Upper lobe of right lung (tissue), 1 donor: Measurements from ENCODE around the gene TAL1. TPM values are rescaled to one million over a fixed set of nuclear protein-coding genes. Genes with fewer than 3 reads are reported as not detected.
A peak's percentile ranks its signal among the peaks of the same experiment; 100 is the strongest.
"Not testable (repeated sequence)": the region's sequence is repeated elsewhere in the genome, so short reads cannot be mapped to it uniquely, and the experiment has no call there.

Source experiments
- ATAC-seq: fragments of 200-7000 bp; cut with Tn5 transposase; one replicate; pipeline ENCODE4 v1.9.1; 2020; ENCODE audit warnings: mild to moderate bottlenecking, moderate library complexity
- DNase-seq: peaks from one replicate; pipeline ENCODE4 v3.0.0-alpha.2; 2020
- H3K27ac ChIP-seq: fragments of 200-600 bp; one replicate; pipeline ENCODE4 v1.8.0; 2022
- H3K27me3 ChIP-seq: fragments of 200-600 bp; one replicate; pipeline ENCODE4 v1.8.0; 2022; ENCODE audit warnings: mild to moderate bottlenecking
- H3K36me3 ChIP-seq: fragments of 200-600 bp; one replicate; pipeline ENCODE4 v1.8.0; 2022
- H3K4me1 ChIP-seq: fragments of 200-600 bp; one replicate; pipeline ENCODE4 v1.8.0; 2022
- H3K4me3 ChIP-seq: fragments of 200-600 bp; one replicate; pipeline ENCODE4 v1.8.0; 2022; ENCODE audit warnings: mild to moderate bottlenecking
- H3K9me3 ChIP-seq: fragments of 200-600 bp; one replicate; pipeline ENCODE4 v1.8.0; 2022
- CTCF ChIP-seq: fragments of 200-600 bp; IDR thresholded peaks from one replicate; pipeline ENCODE4 v1.8.0; 2022; ENCODE audit warnings: antibody characterized with exemption
- intact Hi-C: fragments of 100-400 bp; cut with DNase I; formaldehyde crosslinking; loops from one replicate; pipeline ENCODE4 v1.11.0; 2022
- long read RNA-seq: library from polyadenylated mRNA; unstranded; transcript quantifications from one replicate; pipeline ENCODE4 v2.0.0, GENCODE V29; 2021
- total RNA-seq: library from RNA; stranded (reverse); fragmentation: NEBNext Ultra II Directional; extraction: Animal tissue kit (Norgen Biotek cat#: 25700); gene quantifications from one replicate; pipeline ENCODE4 v1.2.1, GENCODE V29; 2021
- donor health status: DM: no; HTN: yes; CAD: no; lungs with severe emphysema.

The TAL1 gene
- 18.3 TPM for total RNA-seq
- long read RNA-seq, full-length matches to known transcripts, result 3 of 20 reads
- long read RNA-seq, partial matches to known transcripts, result 1 of 20 reads
- long read RNA-seq, other reads (novel, unspliced or antisense), result 16 of 20 reads

DNA sequence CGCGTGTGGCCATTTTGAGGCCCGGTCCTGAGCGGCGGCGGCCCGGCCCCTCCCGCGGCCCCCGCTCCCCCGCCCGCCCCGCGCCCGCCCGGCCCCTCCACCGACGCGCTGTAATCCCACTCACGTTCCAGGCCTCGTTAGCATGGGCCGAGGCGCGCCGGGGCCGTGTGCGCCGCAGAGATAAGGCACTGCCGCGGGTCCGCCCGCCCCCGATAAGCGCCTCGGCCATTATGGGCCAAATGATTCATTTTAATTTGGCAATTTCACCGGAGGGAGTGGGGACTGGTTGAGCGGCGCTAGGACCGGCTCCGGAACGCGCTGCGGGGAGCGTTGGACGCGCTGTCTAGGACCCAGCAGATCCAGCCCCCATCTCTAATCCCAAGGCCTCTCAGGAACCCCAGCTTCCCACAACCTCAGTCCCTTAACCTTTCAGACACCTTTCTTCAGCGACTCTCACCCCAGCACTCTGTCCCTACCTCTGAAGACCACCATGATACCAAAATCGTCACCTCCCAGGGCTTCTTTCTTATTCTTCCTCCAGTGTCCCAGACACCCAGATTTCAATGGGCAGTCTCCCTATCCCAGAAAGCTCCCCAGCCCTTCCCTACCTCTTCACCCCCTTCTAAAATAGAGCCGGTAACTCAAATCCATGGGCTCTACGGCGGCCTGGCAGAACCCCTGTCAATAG, at the start of gene TAL1:
Gene TAL1, minus strand, starts transcription at position 39 of the 688 bp plus-strand sequence. CDS start 6,337 bp downstream, outside the sequence.
- Histone ChIP-seq H3K4me3 (peak within 1 kb of the TSS; percentile 41), H3K27ac (peak within 1 kb of the TSS; percentile 78), H3K9me3 (no peaks in the 10 kb centered on the region), H3K4me1 (peaks cover 19% of the 10 kb centered on the region), H3K27me3 (peaks cover 75% of the 10 kb centered on the region), H3K36me3 (no peaks in the 10 kb centered on the region)
- ATAC-seq (peak; percentile 56), DNase-seq (no peak)
- intact Hi-C loops, result no loop called here
- TF ChIP-seq CTCF, result no peak

GRCh38 chr1:47280142-47280541, 48.1 kb upstream of the TAL1 start:
- intact Hi-C loops, result no loop called here
- DNase-seq (no peak), ATAC-seq (no peak)
- no peaks in the 10 kb centered on the region for H3K36me3 ChIP-seq
- no peak overlapping the region for H3K4me3 ChIP-seq
- H3K27me3 ChIP-seq, result no peaks in the 10 kb centered on the region
- TF ChIP-seq CTCF, result no peak
- no peaks in the 10 kb centered on the region for H3K9me3 ChIP-seq
- no peak overlapping the region for H3K27ac ChIP-seq
- H3K4me1 ChIP-seq, result no peaks in the 10 kb centered on the region

DNA sequence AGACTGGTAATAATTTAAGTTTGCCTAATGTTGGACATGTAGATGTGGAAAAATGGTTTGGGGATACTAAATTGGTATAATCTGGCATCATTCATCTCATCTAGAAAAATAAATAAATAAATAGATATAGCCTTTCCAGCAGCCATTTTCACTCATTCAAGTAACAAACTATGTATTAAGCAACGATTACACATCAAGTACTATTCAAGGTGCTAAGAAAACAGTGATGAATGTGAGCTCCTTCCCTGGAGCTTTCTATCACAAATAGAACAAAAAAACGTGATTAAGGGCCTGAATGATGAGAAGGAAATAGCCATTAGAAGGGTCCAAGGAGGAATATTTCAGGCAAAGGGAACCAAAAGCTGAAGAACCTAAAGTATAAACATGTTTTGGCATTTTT, 44.8 kb upstream of the TAL1 start:
- Histone ChIP-seq H3K9me3 (no peaks in the 10 kb centered on the region), H3K4me1 (no peaks in the 10 kb centered on the region), H3K27ac (no peak overlapping the region), H3K36me3 (no peaks in the 10 kb centered on the region), H3K4me3 (no peak overlapping the region), H3K27me3 (no peaks in the 10 kb centered on the region)
- ATAC-seq, result no peak
- intact Hi-C loops, result no loop called here
- DNase-seq, result no peak
- no peak for TF ChIP-seq CTCF

DNA sequence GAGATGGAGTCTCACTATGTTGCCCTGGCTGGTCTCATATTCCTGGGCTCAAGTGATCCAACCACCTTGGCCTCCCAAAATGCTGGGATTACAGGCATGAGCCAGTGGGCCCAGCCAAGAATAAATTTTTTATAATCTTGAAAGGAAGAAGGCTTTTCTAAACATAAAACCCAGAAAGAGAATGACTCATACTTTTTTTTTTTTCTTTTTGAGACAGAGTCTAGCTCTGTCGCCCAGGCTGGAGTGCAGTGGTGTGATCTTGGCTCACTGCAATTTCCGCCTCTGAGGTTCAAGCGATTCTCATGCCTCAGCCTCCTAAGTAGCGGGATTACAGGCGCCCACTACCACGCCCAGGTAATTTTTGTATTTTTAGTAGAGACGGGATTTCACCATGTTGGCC, 43.8 kb upstream of the TAL1 start:
- H3K27me3 ChIP-seq, intact Hi-C loops, H3K9me3 ChIP-seq, H3K27ac ChIP-seq, H3K4me3 ChIP-seq, DNase-seq, H3K4me1 ChIP-seq, H3K36me3 ChIP-seq, ATAC-seq: not testable (repeated sequence)

GRCh38 chr1:47265529-47265928, 33.5 kb upstream of the TAL1 start:
- DNase-seq (peak; percentile 84), ATAC-seq (peak; percentile 70)
- not testable (repeated sequence) for H3K27ac ChIP-seq, H3K4me3 ChIP-seq, H3K9me3 ChIP-seq, H3K4me1 ChIP-seq, H3K36me3 ChIP-seq, H3K27me3 ChIP-seq
- intact Hi-C loops, result loop anchor here (10.0 kb wide), 1 partner anchor 71 kb away; the partner anchor contains the start of gene PDZK1IP1

DNA sequence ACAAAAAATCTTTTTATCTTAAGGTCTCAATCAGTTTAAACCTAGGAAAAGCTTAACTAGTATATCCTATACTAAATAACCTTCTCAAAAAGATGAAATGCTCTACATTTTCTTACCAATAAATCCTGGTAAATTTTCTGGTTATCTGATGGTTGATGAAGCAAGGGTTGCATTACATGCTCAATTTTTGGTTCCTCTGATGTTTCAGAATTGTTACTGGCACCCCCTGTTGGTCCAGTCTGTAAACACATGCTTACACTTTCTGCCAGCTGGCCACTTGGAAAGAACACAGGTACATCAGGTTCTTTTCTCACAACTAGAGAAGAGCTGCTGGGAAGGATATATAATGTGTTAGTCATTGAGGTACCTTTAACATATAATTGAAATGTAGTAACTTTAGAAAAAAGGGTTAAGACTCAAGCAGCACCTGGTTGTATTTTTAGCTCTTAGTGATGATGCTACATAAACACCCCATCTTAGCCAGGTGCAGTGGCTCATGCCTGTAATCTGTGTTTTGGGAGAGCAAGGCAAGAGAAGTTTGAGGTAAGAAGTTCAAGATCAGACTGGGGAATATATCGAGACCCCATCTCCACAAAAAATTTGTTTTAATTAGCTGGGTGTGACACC, 30.9 kb upstream of the TAL1 start:
- Histone ChIP-seq H3K4me3 (no peak overlapping the region), H3K36me3 (no peaks in the 10 kb centered on the region), H3K27ac (no peak overlapping the region), H3K9me3 (no peaks in the 10 kb centered on the region), H3K27me3 (no peaks in the 10 kb centered on the region), H3K4me1 (no peaks in the 10 kb centered on the region)
- ATAC-seq (peak; percentile 80), DNase-seq (no peak)
- TF ChIP-seq CTCF, result peak; percentile 65
- intact Hi-C loops, result loop anchor here (10.0 kb wide), 1 partner anchor 68 kb away; the partner anchor contains the start of gene PDZK1IP1
